ENCODE data around the gene ARHGAP10. TPM values are rescaled to one million over a fixed set of nuclear protein-coding genes. Genes with fewer than 3 reads are reported as not detected.
"Not testable (repeated sequence)": the region's sequence is repeated elsewhere in the genome, so short reads cannot be mapped to it uniquely, and the experiment has no call there.

The ARHGAP10 gene
- polyA plus RNA-seq, 3 donors from 2014 or later, result 5.3 to 13.2 (median 7.0) TPM

- Mint-ChIP-seq H3K36me3 (peaks cover 2 to 8% (median 5%) of the 10 kb centered on the region in 3 donors), H3K4me1 (peaks cover 2 to 17% of the 10 kb centered on the region in 2 donors), H3K27ac (no peak overlapping the region), H3K9me3 (no peaks in the 10 kb centered on the region), H3K27me3 (ENCODE audit: low read depth in 3 of 3) (peaks cover 0 to 3% (median 3%) of the 10 kb centered on the region in 3 donors), H3K4me3 (no peak overlapping the region)
- DNase-seq, result no peak
These were observed 132.7 kb downstream of the ARHGAP10 start for GRCh38 chr4:147864607-147865006.

DNA sequence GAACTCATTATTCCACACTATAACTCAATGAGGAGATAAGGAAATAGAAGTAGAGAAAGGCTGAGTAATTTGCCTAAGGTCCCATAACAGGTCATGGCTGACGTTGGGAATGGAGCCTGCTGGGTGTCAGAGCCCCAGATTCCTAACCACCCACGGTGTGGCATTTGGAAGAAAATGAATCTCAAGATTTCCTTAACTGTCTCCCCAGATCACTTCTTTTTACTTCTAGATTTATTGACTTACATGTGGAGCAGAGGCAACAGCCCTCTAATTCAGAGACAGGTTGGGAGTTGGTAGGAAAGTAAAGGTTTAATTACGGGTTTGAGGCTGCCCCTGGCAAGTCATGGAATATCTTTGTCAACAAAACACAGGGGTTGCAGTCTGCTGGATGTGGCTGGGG lies 134.0 kb downstream of the ARHGAP10 start:
- Mint-ChIP-seq H3K27ac (peak overlapping the region in 1 of 6 donors; percentile 36), H3K27me3 (ENCODE audit: low read depth in 3 of 3) (peaks cover 0 to 3% (median 1%) of the 10 kb centered on the region in 3 donors), H3K9me3 (no peaks in the 10 kb centered on the region), H3K36me3 (peaks cover 0 to 8% (median 5%) of the 10 kb centered on the region in 3 donors), H3K4me3 (no peak overlapping the region), H3K4me1 (peaks cover 2 to 17% of the 10 kb centered on the region in 2 donors)
- DNase-seq, result no peak

GRCh38 chr4:147866532-147867271 lies 134.8 kb downstream of the ARHGAP10 start:
- H3K4me3 Mint-ChIP-seq, result no peak overlapping the region
- peaks cover 2 to 17% of the 10 kb centered on the region in 2 donors for H3K4me1 Mint-ChIP-seq
- DNase-seq, result peak; percentile 80 to 86 (median 83)
- peaks cover 0 to 5% (median 5%) of the 10 kb centered on the region in 3 donors for H3K36me3 Mint-ChIP-seq
- peaks cover 0 to 3% (median 1%) of the 10 kb centered on the region in 3 donors for H3K27me3 Mint-ChIP-seq (ENCODE audit: low read depth in 3 of 3)
- no peaks in the 10 kb centered on the region for H3K9me3 Mint-ChIP-seq
- H3K27ac Mint-ChIP-seq, result peak overlapping the region in 3 of 6 donors; percentile 3 to 39 (median 3)

DNA sequence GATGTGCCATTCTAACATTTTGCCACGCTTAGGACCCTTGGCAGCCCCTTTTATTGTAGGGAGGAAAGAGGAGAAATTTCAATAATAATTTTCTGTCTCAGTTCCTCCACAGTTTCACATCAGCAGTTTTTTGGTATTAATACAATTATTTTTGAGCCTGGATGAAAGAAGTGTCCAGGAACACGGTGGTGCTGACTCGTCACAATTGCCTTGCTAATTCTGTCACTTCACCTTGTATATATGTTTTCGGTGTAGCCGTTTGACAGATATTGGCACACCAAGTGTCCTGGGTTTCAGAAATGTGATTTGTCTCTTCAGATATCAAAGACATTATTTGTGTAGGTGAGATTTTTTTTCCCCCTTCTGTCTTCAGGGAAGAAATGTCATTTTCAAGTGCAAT lies 142.2 kb downstream of the ARHGAP10 start:
- peaks cover 13 to 17% (median 14%) of the 10 kb centered on the region in 3 donors for H3K36me3 Mint-ChIP-seq
- peaks cover 0 to 4% (median 2%) of the 10 kb centered on the region in 3 donors for H3K27me3 Mint-ChIP-seq (ENCODE audit: low read depth in 3 of 3)
- no peak overlapping the region for H3K27ac Mint-ChIP-seq
- H3K4me3 Mint-ChIP-seq, result no peak overlapping the region
- no peak for DNase-seq
- H3K4me1 Mint-ChIP-seq, result no peaks in the 10 kb centered on the region
- H3K9me3 Mint-ChIP-seq, result no peaks in the 10 kb centered on the region

GRCh38 chr4:147877308-147877771 lies 145.5 kb downstream of the ARHGAP10 start:
- H3K4me3 Mint-ChIP-seq, result no peak overlapping the region
- no peak overlapping the region for H3K27ac Mint-ChIP-seq
- no peaks in the 10 kb centered on the region for H3K4me1 Mint-ChIP-seq
- peaks cover 22 to 30% (median 27%) of the 10 kb centered on the region in 3 donors for H3K36me3 Mint-ChIP-seq
- peaks cover 1 to 2% (median 2%) of the 10 kb centered on the region in 3 donors for H3K27me3 Mint-ChIP-seq (ENCODE audit: low read depth in 3 of 3)
- no peaks in the 10 kb centered on the region for H3K9me3 Mint-ChIP-seq
- DNase-seq, result no peak

GRCh38 chr4:147879676-147880075 lies 147.8 kb downstream of the ARHGAP10 start:
- Mint-ChIP-seq H3K4me1 (no peaks in the 10 kb centered on the region), H3K9me3 (no peaks in the 10 kb centered on the region), H3K27me3 (ENCODE audit: low read depth in 3 of 3) (peaks cover 2% of the 10 kb centered on the region in 3 donors), H3K27ac (no peak overlapping the region), H3K36me3 (peaks cover 32 to 40% (median 39%) of the 10 kb centered on the region in 3 donors), H3K4me3 (no peak overlapping the region)
- DNase-seq, result no peak

- Mint-ChIP-seq H3K4me3 (no peak overlapping the region), H3K4me1 (no peaks in the 10 kb centered on the region), H3K27me3 (ENCODE audit: low read depth in 3 of 3) (peaks cover 2% of the 10 kb centered on the region in 3 donors), H3K27ac (no peak overlapping the region), H3K9me3 (no peaks in the 10 kb centered on the region), H3K36me3 (peaks cover 29 to 43% (median 39%) of the 10 kb centered on the region in 3 donors)
- DNase-seq, result no peak
These were observed 148.6 kb downstream of the ARHGAP10 start for GRCh38 chr4:147880511-147880910.

DNA sequence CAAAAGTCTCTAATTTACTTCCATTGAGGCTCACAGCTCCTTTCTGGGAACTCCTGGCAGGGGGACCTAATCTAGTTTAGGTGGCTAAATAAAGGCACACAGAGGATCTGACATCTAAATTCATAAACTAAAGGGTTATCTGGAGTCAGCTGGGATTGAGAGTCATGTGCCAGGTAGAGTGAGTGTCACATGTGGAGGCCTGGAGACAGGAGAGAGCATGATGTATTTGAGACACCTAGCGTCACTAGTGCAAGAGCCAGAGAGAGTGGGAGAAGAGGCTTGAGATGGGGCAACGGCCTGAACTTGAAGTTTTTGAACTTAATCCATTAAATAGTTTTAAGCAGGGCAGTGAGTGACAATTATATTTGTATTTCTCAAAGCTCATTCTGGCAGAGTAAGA lies 152.6 kb downstream of the ARHGAP10 start:
- H3K4me1 Mint-ChIP-seq, result no peaks in the 10 kb centered on the region
- DNase-seq, result no peak
- H3K9me3 Mint-ChIP-seq, result no peaks in the 10 kb centered on the region
- H3K27me3 Mint-ChIP-seq (ENCODE audit: low read depth in 3 of 3), result peaks cover 0 to 4% (median 2%) of the 10 kb centered on the region in 3 donors
- H3K4me3 Mint-ChIP-seq, result no peak overlapping the region
- no peak overlapping the region for H3K27ac Mint-ChIP-seq
- H3K36me3 Mint-ChIP-seq, result peaks cover 37 to 52% (median 48%) of the 10 kb centered on the region in 3 donors

DNA sequence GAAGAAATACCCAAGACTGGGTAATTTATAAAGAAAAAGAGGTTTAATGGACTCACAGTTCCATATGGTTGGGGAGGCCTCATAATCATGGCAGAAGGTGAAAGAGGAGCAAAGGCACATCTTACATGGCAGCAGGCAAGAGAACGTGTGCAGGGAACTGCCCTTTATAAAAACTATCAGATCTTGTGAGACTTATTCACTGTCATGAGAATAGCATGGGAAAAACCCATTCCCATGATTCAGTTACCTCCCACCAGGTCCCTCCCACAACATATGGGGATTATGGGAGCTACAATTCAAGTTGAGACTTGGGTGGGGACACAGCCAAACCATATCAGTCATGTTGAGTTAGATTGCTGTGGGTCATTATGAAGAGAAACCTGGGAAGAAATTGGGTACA lies 153.3 kb downstream of the ARHGAP10 start:
- H3K36me3 Mint-ChIP-seq, result peaks cover 37 to 48% (median 48%) of the 10 kb centered on the region in 3 donors
- H3K9me3 Mint-ChIP-seq; DNase-seq; H3K4me1 Mint-ChIP-seq; H3K27me3 Mint-ChIP-seq (ENCODE audit: low read depth in 3 of 3); H3K27ac Mint-ChIP-seq; H3K4me3 Mint-ChIP-seq: not testable (repeated sequence)

DNA sequence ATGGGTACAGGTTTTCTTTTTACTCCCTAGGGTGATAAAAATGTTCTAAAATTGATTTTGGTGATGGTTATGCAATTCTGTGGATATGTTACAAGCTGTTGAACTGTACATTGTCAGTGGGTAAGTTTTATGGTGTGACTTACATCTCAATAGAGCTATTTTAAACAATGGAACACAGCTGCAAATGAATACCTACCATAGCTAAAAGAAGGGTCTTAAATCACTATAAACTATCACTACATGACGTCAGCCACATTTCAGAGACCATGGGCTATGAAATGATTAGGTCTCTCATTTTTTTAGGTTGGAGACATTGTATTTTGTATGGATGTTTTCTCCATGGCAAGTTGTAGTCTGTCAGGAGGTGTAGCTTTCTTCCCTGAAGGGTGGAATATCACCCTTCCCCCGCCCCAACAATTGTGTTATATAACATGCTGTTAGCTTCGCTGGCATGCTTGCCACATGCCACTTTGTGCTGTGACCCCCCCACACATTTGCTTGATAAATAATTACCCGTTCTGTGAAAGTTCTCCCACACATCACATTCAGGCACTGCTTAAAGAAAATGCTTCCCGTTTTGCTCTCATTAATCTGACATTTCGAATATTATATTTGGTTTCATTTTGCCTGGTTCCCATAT lies 159.7 kb downstream of the ARHGAP10 start:
- no peak for DNase-seq
- no peaks in the 10 kb centered on the region for H3K4me1 Mint-ChIP-seq
- H3K4me3 Mint-ChIP-seq, result no peak overlapping the region
- peaks cover 1 to 20% (median 13%) of the 10 kb centered on the region in 6 donors for H3K9me3 Mint-ChIP-seq
- H3K36me3 Mint-ChIP-seq, result peaks cover 23 to 50% (median 44%) of the 10 kb centered on the region in 3 donors
- H3K27ac Mint-ChIP-seq, result peak overlapping the region in 2 of 6 donors; percentile 12 to 23
- H3K27me3 Mint-ChIP-seq (ENCODE audit: low read depth in 3 of 3), result peaks cover 0 to 3% (median 0%) of the 10 kb centered on the region in 3 donors

GRCh38 chr4:147899512-147899911 lies 167.6 kb downstream of the ARHGAP10 start:
- DNase-seq, result no peak
- H3K4me1 Mint-ChIP-seq, result no peaks in the 10 kb centered on the region
- peaks cover 0 to 16% (median 3%) of the 10 kb centered on the region in 6 donors for H3K9me3 Mint-ChIP-seq
- no peak overlapping the region for H3K4me3 Mint-ChIP-seq
- H3K27me3 Mint-ChIP-seq (ENCODE audit: low read depth in 3 of 3), result no peaks in the 10 kb centered on the region
- H3K27ac Mint-ChIP-seq, result no peak overlapping the region
- H3K36me3 Mint-ChIP-seq, result peaks cover 16 to 24% (median 21%) of the 10 kb centered on the region in 3 donors

GRCh38 chr4:147901388-147901787 lies 169.5 kb downstream of the ARHGAP10 start:
- H3K4me3 Mint-ChIP-seq, result no peak overlapping the region
- DNase-seq, result no peak
- peaks cover 15 to 18% (median 16%) of the 10 kb centered on the region in 3 donors for H3K36me3 Mint-ChIP-seq
- no peaks in the 10 kb centered on the region for H3K4me1 Mint-ChIP-seq
- no peaks in the 10 kb centered on the region for H3K27me3 Mint-ChIP-seq (ENCODE audit: low read depth in 3 of 3)
- H3K9me3 Mint-ChIP-seq, result peaks cover 0 to 8% (median 0%) of the 10 kb centered on the region in 6 donors
- H3K27ac Mint-ChIP-seq, result no peak overlapping the region

- no peaks in the 10 kb centered on the region for H3K27me3 Mint-ChIP-seq (ENCODE audit: low read depth in 3 of 3)
- H3K4me3 Mint-ChIP-seq, result no peak overlapping the region
- DNase-seq, result no peak
- H3K9me3 Mint-ChIP-seq, result peaks cover 0 to 8% (median 0%) of the 10 kb centered on the region in 6 donors
- H3K36me3 Mint-ChIP-seq, result peaks cover 15 to 22% (median 19%) of the 10 kb centered on the region in 3 donors
- no peak overlapping the region for H3K27ac Mint-ChIP-seq
- H3K4me1 Mint-ChIP-seq, result no peaks in the 10 kb centered on the region
These were observed 170.0 kb downstream of the ARHGAP10 start for GRCh38 chr4:147901916-147902315.

DNA sequence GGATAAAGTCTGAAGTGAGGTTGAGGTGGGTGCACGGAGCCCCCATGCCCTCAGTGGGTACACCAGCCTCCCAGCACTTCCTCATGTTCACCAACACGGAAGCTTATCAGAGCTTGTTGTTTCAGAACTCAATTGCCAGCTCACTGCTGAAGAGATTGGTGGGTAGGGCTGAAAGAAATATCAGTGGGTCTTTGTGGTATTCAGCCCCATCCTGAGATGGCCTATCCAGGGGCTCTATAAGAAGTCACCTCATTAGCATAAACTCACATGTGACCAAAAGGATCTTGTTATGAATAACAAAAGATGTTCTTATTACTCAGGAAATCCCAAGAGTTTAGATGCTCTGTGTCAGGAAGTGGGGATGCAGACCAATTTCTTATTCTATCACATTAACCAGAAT lies 177.3 kb downstream of the ARHGAP10 start:
- Mint-ChIP-seq H3K27me3 (ENCODE audit: low read depth in 3 of 3) (no peaks in the 10 kb centered on the region), H3K4me1 (peaks cover 0 to 8% of the 10 kb centered on the region in 2 donors), H3K4me3 (no peak overlapping the region), H3K27ac (no peak overlapping the region), H3K36me3 (peaks cover 12 to 19% (median 14%) of the 10 kb centered on the region in 3 donors), H3K9me3 (peaks cover 0 to 2% (median 0%) of the 10 kb centered on the region in 6 donors)
- DNase-seq, result no peak
